ENCODE results near the gene GSX2. TPM values are rescaled to one million over a fixed set of nuclear protein-coding genes. Genes with fewer than 3 reads are reported as not detected.

GSX2 gene
- total and polyA plus RNA-seq, 2 of the 13 experiments (the other 11 are each of a cell fraction or from before 2014, with no cell fraction given), result not detected

- TF ChIP-seq ZBTB37 (CRISPR knock-in tag; IDR thresholded peaks at IDR 0.05), result no peak
- TF ChIP-seq CC2D1A (CRISPR knock-in tag; IDR thresholded peaks at IDR 0.05), result no peak
- TF ChIP-seq KLF16 (CRISPR knock-in tag; IDR thresholded peaks at IDR 0.05), result no peak
- no peak for TF ChIP-seq RNF2 (conservative IDR thresholded peaks at IDR 0.05; ENCODE audit: low read depth)
- TF ChIP-seq HOXA5 (CRISPR knock-in tag; IDR thresholded peaks at IDR 0.05), result 0 out of 2 replicates have a peak, but pooled peaks have one; percentile 39
- no peak for TF ChIP-seq DR1 (CRISPR knock-in tag; IDR thresholded peaks at IDR 0.05)
- TF ChIP-seq SCMH1 (CRISPR knock-in tag; IDR thresholded peaks at IDR 0.05; ENCODE audit: borderline replicate concordance), result no peak
- no peak for TF ChIP-seq ATAD3A (CRISPR knock-in tag; IDR thresholded peaks at IDR 0.05)
- TF ChIP-seq MTA1 (CRISPR knock-in tag; IDR thresholded peaks at IDR 0.05; ENCODE audit: borderline replicate concordance), result no peak
- TF ChIP-seq ZNF563 (CRISPR knock-in tag; IDR thresholded peaks at IDR 0.05), result no peak
- no peak for TF ChIP-seq RBM39 (IDR thresholded peaks at IDR 0.05; ENCODE audit: low read depth, low read length, poor library complexity, severe bottlenecking)
- TF ChIP-seq MLX (CRISPR knock-in tag; IDR thresholded peaks at IDR 0.05), result no peak
- no peak for TF ChIP-seq ZNF639 (CRISPR knock-in tag; conservative IDR thresholded peaks at IDR 0.05)
- no peak for TF ChIP-seq ZNF605 (CRISPR knock-in tag; IDR thresholded peaks at IDR 0.05)
- no peak for TF ChIP-seq STAT5B (CRISPR knock-in tag; IDR thresholded peaks at IDR 0.05)
- no peak for TF ChIP-seq ZNF17 (CRISPR knock-in tag; IDR thresholded peaks at IDR 0.05)
- TF ChIP-seq SNAI1 (CRISPR knock-in tag; IDR thresholded peaks at IDR 0.05; ENCODE audit: borderline replicate concordance), result no peak
- no peak for TF ChIP-seq ZNF768 (CRISPR knock-in tag; IDR thresholded peaks at IDR 0.05)
- TF ChIP-seq SPEN (CRISPR knock-in tag; IDR thresholded peaks at IDR 0.05; ENCODE audit: low read depth), result no peak
- TF ChIP-seq NR2F6 (IDR thresholded peaks at IDR 0.05), result no peak
- no peak for TF ChIP-seq NR2F6 (CRISPR knock-in tag; IDR thresholded peaks at IDR 0.05)
- no peak for TF ChIP-seq ZNF766 (CRISPR knock-in tag; IDR thresholded peaks at IDR 0.05; ENCODE audit: borderline replicate concordance)
- TF ChIP-seq NFE2L2 (IDR thresholded peaks at IDR 0.05; ENCODE audit: low read length), result 0 out of 2 replicates have a peak, but pooled peaks have one; percentile 15
- TF ChIP-seq ARID5B (CRISPR knock-in tag; IDR thresholded peaks at IDR 0.05), result no peak
- TF ChIP-seq MXI1 (IDR thresholded peaks at IDR 0.05; ENCODE audit: borderline replicate concordance, low read depth, low read length), result 0 out of 3 replicates have a peak, but pooled peaks have one; percentile 7
Measured at GRCh38 chr4:54090804-54091623, 8.9 kb upstream of the GSX2 start (continued).

All from HepG2 (cell line).